ENCODE measurements around the gene NLRC5.

The NLRC5 gene

GRCh38 chr16:57110937-57111336, 121.6 kb downstream of the NLRC5 start:
- no peak for TF ChIP-seq CTCF (IDR thresholded peaks at IDR 0.05; ENCODE audit: extremely low read depth, missing control alignments)
- DNase-seq (ENCODE audit: low spot score) = no peak

GRCh38 chr16:57111420-57111819, 122.1 kb downstream of the NLRC5 start:
- no peak for TF ChIP-seq CTCF (IDR thresholded peaks at IDR 0.05; ENCODE audit: extremely low read depth, missing control alignments)

GRCh38 chr16:57112403-57113041, 123.2 kb downstream of the NLRC5 start:
- no peak for TF ChIP-seq CTCF (IDR thresholded peaks at IDR 0.05; ENCODE audit: extremely low read depth, missing control alignments)
- no peak for DNase-seq (ENCODE audit: low spot score)

More at GRCh38 chr16:57111420-57111819, 122.1 kb downstream of the NLRC5 start:
- DNase-seq (ENCODE audit: low spot score) = no peak

- TF ChIP-seq CTCF (IDR thresholded peaks at IDR 0.05; ENCODE audit: extremely low read depth, missing control alignments) = no peak
- no peak for DNase-seq (ENCODE audit: low spot score)
Measured at GRCh38 chr16:57113042-57113453, 123.7 kb downstream of the NLRC5 start.

- no peak for DNase-seq (ENCODE audit: low spot score)
- no peak for TF ChIP-seq CTCF (IDR thresholded peaks at IDR 0.05; ENCODE audit: extremely low read depth, missing control alignments)
Measured at GRCh38 chr16:57113664-57114063, 124.3 kb downstream of the NLRC5 start.

- no peak for TF ChIP-seq CTCF (IDR thresholded peaks at IDR 0.05; ENCODE audit: extremely low read depth, missing control alignments)
- no peak for DNase-seq (ENCODE audit: low spot score)
Measured at GRCh38 chr16:57115168-57115513, 125.8 kb downstream of the NLRC5 start.

GRCh38 chr16:57115514-57116182, 126.3 kb downstream of the NLRC5 start:
- no peak for DNase-seq (ENCODE audit: low spot score)
- no peak for TF ChIP-seq CTCF (IDR thresholded peaks at IDR 0.05; ENCODE audit: extremely low read depth, missing control alignments)

Measured in GM20000 (cell line).